GM23248 (cell line): ENCODE results near the gene CEP85.

ENCODE experiments used
- EZH2 ChIP-seq: fragments of 200-600 bp; sonication (generic); IDR thresholded peaks from 2 replicates; pipeline ENCODE4 v1.6.1; 2018; ENCODE audit warnings: antibody characterized with exemption, mild to moderate bottlenecking; ENCODE audit not compliant: insufficient read depth, poor library complexity, severe bottlenecking
- EZH2phosphoT487 ChIP-seq: fragments of 200-600 bp; sonication (generic); IDR thresholded peaks from 2 replicates; pipeline ENCODE4 v1.6.1; 2018; ENCODE audit warnings: antibody characterized with exemption, moderate library complexity, mild to moderate bottlenecking, low read depth; ENCODE audit not compliant: insufficient read depth

GRCh38 chr1:26288311-26288941, 54.4 kb downstream of the CEP85 start:
- TF ChIP-seq EZH2 (no peak), EZH2phosphoT487 (no peak)
